ENCODE measurements around the gene CDH22. TPM values are rescaled to one million over a fixed set of nuclear protein-coding genes. Genes with fewer than 3 reads are reported as not detected.

The CDH22 gene
- total RNA-seq, 1 donor from 2014 or later, result 0.09 TPM

DNA sequence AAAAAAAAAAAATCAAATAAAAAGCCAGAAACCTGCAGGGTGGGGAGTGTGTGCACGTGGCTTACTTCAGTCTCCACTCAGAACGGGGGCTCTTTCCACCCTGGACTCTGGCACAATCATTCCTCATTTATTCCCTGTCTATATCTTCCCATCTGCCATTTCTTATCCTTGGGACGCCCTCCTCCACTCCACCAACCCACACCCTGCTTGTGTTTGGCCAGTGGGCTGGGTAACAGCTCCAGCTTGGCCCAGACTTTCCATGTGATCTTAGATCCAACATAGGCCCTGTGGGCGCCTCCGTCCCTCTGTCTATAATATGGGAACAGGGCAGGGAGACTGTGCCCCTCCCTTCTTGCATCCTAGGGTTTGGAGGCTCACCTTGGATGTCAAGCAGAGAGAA lies 122.1 kb downstream of the CDH22 start:
- no peak for ATAC-seq (ENCODE audit: low read depth)
- H3K4me3 Mint-ChIP-seq, result no peak overlapping the region
- H3K27ac Mint-ChIP-seq, result no peak overlapping the region
- H3K27me3 Mint-ChIP-seq, result peaks cover 13% of the 10 kb centered on the region
- intact Hi-C loops (cut with micrococcal nuclease), result no loop called here
- no peaks in the 10 kb centered on the region for H3K9me3 Mint-ChIP-seq
- TF ChIP-seq, protein P1, sequence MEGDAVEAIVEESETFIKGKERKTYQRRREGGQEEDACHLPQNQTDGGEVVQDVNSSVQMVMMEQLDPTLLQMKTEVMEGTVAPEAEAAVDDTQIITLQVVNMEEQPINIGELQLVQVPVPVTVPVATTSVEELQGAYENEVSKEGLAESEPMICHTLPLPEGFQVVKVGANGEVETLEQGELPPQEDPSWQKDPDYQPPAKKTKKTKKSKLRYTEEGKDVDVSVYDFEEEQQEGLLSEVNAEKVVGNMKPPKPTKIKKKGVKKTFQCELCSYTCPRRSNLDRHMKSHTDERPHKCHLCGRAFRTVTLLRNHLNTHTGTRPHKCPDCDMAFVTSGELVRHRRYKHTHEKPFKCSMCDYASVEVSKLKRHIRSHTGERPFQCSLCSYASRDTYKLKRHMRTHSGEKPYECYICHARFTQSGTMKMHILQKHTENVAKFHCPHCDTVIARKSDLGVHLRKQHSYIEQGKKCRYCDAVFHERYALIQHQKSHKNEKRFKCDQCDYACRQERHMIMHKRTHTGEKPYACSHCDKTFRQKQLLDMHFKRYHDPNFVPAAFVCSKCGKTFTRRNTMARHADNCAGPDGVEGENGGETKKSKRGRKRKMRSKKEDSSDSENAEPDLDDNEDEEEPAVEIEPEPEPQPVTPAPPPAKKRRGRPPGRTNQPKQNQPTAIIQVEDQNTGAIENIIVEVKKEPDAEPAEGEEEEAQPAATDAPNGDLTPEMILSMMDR (IDR thresholded peaks at IDR 0.05), result no peak
- ChIA-PET CTCF (no interaction called here), POLR2A (no interaction called here)
- no peaks in the 10 kb centered on the region for H3K36me3 Mint-ChIP-seq (ENCODE audit: low read depth)
- H3K4me1 Mint-ChIP-seq, result no peaks in the 10 kb centered on the region
- DNase-seq, result no peak

DNA sequence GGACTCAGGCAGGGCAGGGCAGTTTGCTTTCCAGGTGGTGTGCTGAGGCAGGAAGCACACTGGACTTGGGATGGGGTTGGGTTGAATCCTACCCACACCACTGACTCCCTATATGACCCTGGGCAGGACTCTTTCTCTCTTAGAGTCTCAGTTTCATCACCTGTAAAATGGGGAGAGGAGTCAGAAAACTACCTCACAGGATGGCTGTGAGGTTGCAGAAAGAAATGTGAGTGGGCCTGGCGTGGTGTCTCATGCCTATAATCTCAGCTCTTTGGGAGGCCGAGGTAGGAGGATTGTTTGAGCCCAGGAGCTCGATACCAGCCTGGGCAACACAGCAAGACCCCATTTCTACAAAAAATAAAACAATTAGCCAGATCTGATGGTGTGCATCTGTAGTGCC lies 122.9 kb downstream of the CDH22 start:
- ATAC-seq (ENCODE audit: low read depth) (no peak), DNase-seq (no peak)
- ChIA-PET CTCF (no interaction called here), POLR2A (interaction anchor here (0.6 kb wide), 1 partner anchor 22 kb away, joined by 3 read pairs; no protein-coding TSS in a partner anchor)
- intact Hi-C loops (cut with micrococcal nuclease), result no loop called here
- Mint-ChIP-seq H3K4me3 (no peak overlapping the region), H3K4me1 (no peaks in the 10 kb centered on the region), H3K9me3 (no peaks in the 10 kb centered on the region), H3K27ac (no peak overlapping the region), H3K27me3 (peaks cover 15% of the 10 kb centered on the region), H3K36me3 (ENCODE audit: low read depth) (no peaks in the 10 kb centered on the region)
- TF ChIP-seq, protein P1 (IDR thresholded peaks at IDR 0.05), result no peak

DNA sequence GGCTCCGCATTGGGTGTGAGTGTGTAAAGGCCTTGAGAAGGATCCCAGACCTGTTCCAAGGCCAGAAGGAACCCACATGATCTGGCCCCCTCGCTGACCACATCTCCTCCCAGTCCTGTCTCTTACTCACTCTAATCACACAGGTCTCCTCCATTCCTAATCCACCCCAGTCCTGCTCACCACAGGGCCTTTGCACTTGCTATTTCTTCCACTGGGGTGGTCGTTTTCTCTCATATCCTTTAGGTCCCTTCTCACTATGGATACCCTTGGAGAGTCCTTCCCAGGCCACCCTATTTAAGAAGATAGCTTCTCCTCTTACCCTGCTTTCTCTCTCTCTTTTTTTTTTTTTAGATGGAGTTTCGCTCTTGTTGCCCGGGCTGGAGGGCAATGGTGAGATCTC lies 124.5 kb downstream of the CDH22 start:
- Mint-ChIP-seq H3K27ac (no peak overlapping the region), H3K4me1 (no peaks in the 10 kb centered on the region), H3K27me3 (peaks cover 17% of the 10 kb centered on the region), H3K9me3 (no peaks in the 10 kb centered on the region), H3K4me3 (no peak overlapping the region), H3K36me3 (ENCODE audit: low read depth) (no peaks in the 10 kb centered on the region)
- no peak for ATAC-seq (ENCODE audit: low read depth)
- TF ChIP-seq, protein P1 (IDR thresholded peaks at IDR 0.05), result no peak
- DNase-seq, result no peak
- intact Hi-C loops (cut with micrococcal nuclease), result no loop called here
- ChIA-PET POLR2A (interaction anchor here (0.6 kb wide), 1 partner anchor 62 kb away, joined by 4 read pairs; no protein-coding TSS in a partner anchor), CTCF (no interaction called here)

DNA sequence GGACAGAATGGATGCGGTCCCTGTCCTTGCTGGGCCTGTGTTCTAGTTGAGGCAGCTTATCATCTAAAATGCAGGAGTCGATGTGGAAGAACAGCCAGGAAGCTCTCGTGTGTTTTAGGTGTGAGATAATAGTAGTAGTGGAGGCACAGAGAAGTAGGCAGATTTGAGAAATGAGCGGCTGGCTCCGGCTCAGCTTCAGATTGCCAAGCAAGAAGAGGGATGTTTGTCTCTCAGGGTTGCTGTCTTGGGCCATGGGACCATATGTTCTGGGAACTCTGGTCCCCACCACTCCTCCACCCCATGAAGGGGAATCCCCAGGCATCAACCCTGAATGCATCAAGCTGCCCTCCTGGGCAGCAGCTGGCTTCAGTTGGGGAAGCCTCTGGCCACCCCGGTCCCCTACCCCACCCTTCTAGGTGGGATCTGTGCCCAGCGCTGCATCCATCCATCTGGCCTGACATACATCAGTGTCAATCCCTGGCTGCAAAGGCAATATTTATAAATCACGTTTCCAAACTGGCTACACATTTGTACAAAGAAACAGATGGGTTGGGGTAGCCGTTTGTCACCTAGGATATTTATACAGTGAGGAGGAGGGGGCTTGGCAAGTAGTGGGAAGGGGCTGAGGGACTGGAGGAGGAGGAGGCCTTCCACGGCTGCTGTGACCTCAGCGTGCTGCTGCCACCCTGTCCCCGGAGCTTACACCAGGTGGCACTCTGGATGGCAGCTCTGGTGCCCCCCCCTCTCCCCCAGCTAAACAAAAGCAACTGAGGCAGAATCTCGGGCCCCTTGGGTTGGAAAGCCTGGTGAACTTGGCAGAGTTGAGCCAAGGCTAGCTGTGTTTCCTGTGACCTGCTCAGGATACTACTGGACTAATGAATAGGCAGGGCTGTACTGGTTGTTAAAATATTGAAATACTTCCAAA lies 125.8 kb downstream of the CDH22 start:
- intact Hi-C loops (cut with micrococcal nuclease), result no loop called here
- TF ChIP-seq, protein P1 (IDR thresholded peaks at IDR 0.05), result no peak
- Mint-ChIP-seq H3K9me3 (no peaks in the 10 kb centered on the region), H3K27me3 (peaks cover 18% of the 10 kb centered on the region), H3K4me3 (no peak overlapping the region), H3K36me3 (ENCODE audit: low read depth) (no peaks in the 10 kb centered on the region), H3K27ac (no peak overlapping the region), H3K4me1 (no peaks in the 10 kb centered on the region)
- CTCF ChIA-PET, result no interaction called here
- no peak for DNase-seq
- no peak for ATAC-seq (ENCODE audit: low read depth)
- POLR2A ChIA-PET, result no interaction called here

DNA sequence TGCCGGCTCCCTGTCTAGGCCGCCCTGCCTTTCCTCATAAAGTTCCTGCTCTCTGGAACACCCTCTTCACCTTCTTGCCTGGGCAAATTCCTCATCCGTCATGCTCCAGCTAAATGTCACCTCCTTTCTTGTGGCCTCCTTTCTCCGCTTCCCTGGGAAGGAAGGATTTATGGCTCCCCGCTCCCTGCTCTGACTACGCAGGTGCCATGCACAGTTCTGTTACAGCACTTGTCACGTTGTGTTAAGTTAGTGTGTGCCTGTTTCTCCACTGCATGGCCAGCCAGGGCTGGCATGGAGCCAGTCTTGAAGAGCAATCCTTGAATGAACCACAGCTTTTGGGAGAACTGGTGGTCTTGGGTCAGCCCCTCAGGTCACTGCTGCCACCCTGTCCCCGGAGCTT lies 128.4 kb downstream of the CDH22 start:
- no peak for ATAC-seq (ENCODE audit: low read depth)
- H3K27me3 Mint-ChIP-seq, result peaks cover 27% of the 10 kb centered on the region

More for the DNA sequence above, 128.4 kb downstream of the CDH22 start:
- no peaks in the 10 kb centered on the region for H3K36me3 Mint-ChIP-seq (ENCODE audit: low read depth)
- TF ChIP-seq, protein P1 (IDR thresholded peaks at IDR 0.05), result no peak
- no peaks in the 10 kb centered on the region for H3K4me1 Mint-ChIP-seq
- no peak for DNase-seq
- no peak overlapping the region for H3K4me3 Mint-ChIP-seq
- H3K27ac Mint-ChIP-seq, result no peak overlapping the region
- ChIA-PET POLR2A (no interaction called here), CTCF (interaction anchor here (1.2 kb wide), 1 partner anchor 47 kb away, joined by 3 read pairs; no protein-coding TSS in a partner anchor)
- intact Hi-C loops (cut with micrococcal nuclease), result no loop called here
- H3K9me3 Mint-ChIP-seq, result no peaks in the 10 kb centered on the region
